Measurements from ENCODE around the gene EVI2B. TPM values are rescaled to one million over a fixed set of nuclear protein-coding genes. Genes with fewer than 3 reads are reported as not detected.
"Not testable (repeated sequence)": the region's sequence is repeated elsewhere in the genome, so short reads cannot be mapped to it uniquely, and the experiment has no call there.

The EVI2B gene
- total RNA-seq, 2 experiments from 2014 or later, result 109 TPM

GRCh38 chr17:31321481-31321880 is 7.6 kb upstream of the EVI2B start, which contains the start of gene EVI2A:
Gene EVI2A, minus strand, starts transcription at chr17:31321622. Its CDS starts 2,609 bp downstream, at chr17:31319013.
- Mint-ChIP-seq H3K27me3 (no peaks in the 10 kb centered on the region), H3K9me3 (no peaks in the 10 kb centered on the region), H3K36me3 (ENCODE audit: low read depth) (peaks cover 43% of the 10 kb centered on the region), H3K27ac (peak within 1 kb of the TSS; percentile 99), H3K4me3 (peak within 1 kb of the TSS; percentile 79), H3K4me1 (peaks cover 30% of the 10 kb centered on the region)
- ChIA-PET CTCF (interaction anchor here (0.9 kb wide), 1 partner anchor 10 kb away, joined by 4 read pairs; no protein-coding TSS in a partner anchor), POLR2A (interaction anchor here (0.7 to 5.2 kb wide), 5 partner anchors 10 to 112 kb away, joined by 3 to 287 read pairs (median 4); partner anchors contain the start of gene EVI2B)
- peak; percentile 86 for DNase-seq

DNA sequence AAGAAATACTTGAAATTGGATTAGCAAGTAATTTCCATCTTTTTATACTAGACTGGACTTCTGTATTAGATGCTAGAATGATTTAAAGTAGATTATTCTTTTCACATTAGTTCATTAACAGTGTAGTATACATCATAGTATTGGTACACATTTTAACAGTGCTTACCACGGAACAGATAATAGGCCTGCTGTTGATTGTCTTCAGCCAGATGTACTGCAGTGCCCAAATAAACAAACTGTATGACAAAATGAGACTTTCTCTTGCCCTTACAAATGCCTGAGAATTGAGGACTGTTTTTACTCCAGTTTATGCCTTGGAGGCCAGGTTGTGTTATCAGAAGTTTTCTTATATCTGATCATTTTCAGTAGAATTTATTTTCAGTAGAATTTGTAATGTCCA is 6.9 kb upstream of the EVI2B start:
- H3K36me3 Mint-ChIP-seq (ENCODE audit: low read depth), result peaks cover 46% of the 10 kb centered on the region
- ChIA-PET CTCF (interaction anchor here (0.8 to 2.2 kb wide), 3 partner anchors 9 to 51 kb away, joined by 3 to 7 read pairs (median 4); no protein-coding TSS in a partner anchor), POLR2A (interaction anchor here (1.0 to 5.2 kb wide), 7 partner anchors 9 to 580 kb away, joined by 3 to 287 read pairs (median 7); partner anchors contain the start of genes EVI2B and UTP6)
- H3K4me1 Mint-ChIP-seq, result peaks cover 37% of the 10 kb centered on the region
- H3K27me3 Mint-ChIP-seq, result no peaks in the 10 kb centered on the region
- no peak for DNase-seq
- H3K27ac Mint-ChIP-seq, result peak overlapping the region; percentile 99
- peak overlapping the region; percentile 79 for H3K4me3 Mint-ChIP-seq
- H3K9me3 Mint-ChIP-seq, result no peaks in the 10 kb centered on the region

DNA sequence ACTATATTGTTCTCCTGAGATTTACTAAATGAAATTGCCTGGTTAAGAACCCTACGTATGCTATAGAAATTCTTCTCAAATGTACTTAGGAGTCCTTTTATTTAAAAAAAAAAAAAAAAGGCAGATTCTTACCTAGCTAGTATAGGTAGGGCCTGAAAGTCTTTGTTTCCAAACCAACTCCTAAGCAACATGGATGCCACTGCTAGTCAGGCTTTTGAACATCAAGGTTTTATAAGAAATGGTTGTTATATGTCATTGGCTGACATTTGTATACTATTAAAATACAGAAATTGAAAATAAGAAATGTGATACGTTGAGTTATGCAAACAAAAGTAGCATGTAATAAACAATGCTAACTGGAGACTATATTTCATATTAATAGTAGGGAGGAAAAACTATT is 6.4 kb upstream of the EVI2B start:
- no peaks in the 10 kb centered on the region for H3K9me3 Mint-ChIP-seq
- POLR2A ChIA-PET, result interaction anchor here (0.8 to 5.2 kb wide), 7 partner anchors 9 to 1703 kb away, joined by 3 to 287 read pairs (median 7); partner anchors contain the start of genes EVI2B and UTP6
- H3K4me1 Mint-ChIP-seq, result peaks cover 40% of the 10 kb centered on the region
- H3K4me3 Mint-ChIP-seq, result peak overlapping the region; percentile 79
- no peak for DNase-seq
- H3K27me3 Mint-ChIP-seq, result no peaks in the 10 kb centered on the region
- peaks cover 47% of the 10 kb centered on the region for H3K36me3 Mint-ChIP-seq (ENCODE audit: low read depth)
- peak overlapping the region; percentile 99 for H3K27ac Mint-ChIP-seq
- CTCF ChIA-PET, result interaction anchor here (0.8 to 2.2 kb wide), 2 partner anchors 9 to 52 kb away, joined by 3 to 7 read pairs; no protein-coding TSS in a partner anchor

DNA sequence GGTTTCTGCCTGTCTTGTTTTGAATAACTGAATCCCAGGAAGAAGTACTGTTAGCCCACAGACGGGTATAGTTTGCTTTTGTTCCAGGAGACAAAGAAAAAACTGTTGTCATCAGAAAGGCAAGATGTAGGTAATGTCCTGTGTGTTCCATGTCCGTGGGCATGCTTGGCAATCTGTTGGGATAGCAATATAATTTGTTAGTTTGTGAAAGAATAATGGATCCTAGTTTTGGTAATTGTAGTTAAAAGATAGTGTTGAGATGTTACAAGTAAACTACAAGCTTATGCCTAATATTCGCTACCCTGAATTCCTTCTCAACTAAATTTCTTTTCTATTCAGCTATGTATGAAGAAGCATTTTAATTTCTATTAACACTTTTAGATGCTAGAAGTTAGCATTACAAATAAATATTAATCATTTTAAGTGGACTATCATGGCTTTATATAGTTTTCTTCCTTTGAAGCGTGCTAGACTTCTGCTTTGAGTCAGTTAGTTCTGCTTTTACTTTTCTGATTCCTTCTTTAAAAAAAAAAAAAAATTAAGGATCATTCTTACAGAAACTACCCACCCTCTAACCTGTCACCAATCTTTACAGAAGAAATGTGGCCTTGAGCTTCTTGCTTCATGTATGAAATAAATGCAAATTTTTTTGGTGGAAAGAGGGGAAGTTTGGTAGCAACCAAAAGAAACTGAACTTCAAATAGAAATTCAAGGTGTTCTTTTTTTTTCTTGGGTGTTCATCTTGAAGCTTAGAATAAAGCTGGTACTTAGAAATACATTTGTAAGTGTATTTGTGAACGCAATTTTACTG is 5.2 kb upstream of the EVI2B start:
- H3K36me3 Mint-ChIP-seq (ENCODE audit: low read depth), result peaks cover 53% of the 10 kb centered on the region
- no peaks in the 10 kb centered on the region for H3K27me3 Mint-ChIP-seq
- DNase-seq, result no peak
- H3K27ac Mint-ChIP-seq, result peak overlapping the region; percentile 95
- no peaks in the 10 kb centered on the region for H3K9me3 Mint-ChIP-seq
- POLR2A ChIA-PET, result interaction anchor here (0.6 to 5.2 kb wide), 15 partner anchors 7 to 582 kb away, joined by 3 to 287 read pairs (median 6); partner anchors contain the start of genes EVI2B, RNF135 and UTP6
- CTCF ChIA-PET, result interaction anchor here (1.2 to 2.2 kb wide), 2 partner anchors 9 to 53 kb away, joined by 4 to 7 read pairs; no protein-coding TSS in a partner anchor
- H3K4me3 Mint-ChIP-seq, result peak overlapping the region; percentile 79
- H3K4me1 Mint-ChIP-seq, result peaks cover 50% of the 10 kb centered on the region

- ChIA-PET CTCF (interaction anchor here (2.2 kb wide), 1 partner anchor 54 kb away, joined by 7 read pairs; no protein-coding TSS in a partner anchor), POLR2A (interaction anchor here (0.9 to 5.2 kb wide), 12 partner anchors 7 to 583 kb away, joined by 3 to 287 read pairs (median 6); partner anchors contain the start of genes EVI2B, RNF135 and UTP6)
- Mint-ChIP-seq H3K27ac (peak overlapping the region; percentile 95), H3K4me3 (peak overlapping the region; percentile 79), H3K9me3 (no peaks in the 10 kb centered on the region), H3K27me3 (no peaks in the 10 kb centered on the region), H3K4me1 (peaks cover 45% of the 10 kb centered on the region), H3K36me3 (ENCODE audit: low read depth) (peaks cover 55% of the 10 kb centered on the region)
- peak; percentile 69 for DNase-seq
These were observed 4.5 kb upstream of the EVI2B start for GRCh38 chr17:31318298-31318801.

DNA sequence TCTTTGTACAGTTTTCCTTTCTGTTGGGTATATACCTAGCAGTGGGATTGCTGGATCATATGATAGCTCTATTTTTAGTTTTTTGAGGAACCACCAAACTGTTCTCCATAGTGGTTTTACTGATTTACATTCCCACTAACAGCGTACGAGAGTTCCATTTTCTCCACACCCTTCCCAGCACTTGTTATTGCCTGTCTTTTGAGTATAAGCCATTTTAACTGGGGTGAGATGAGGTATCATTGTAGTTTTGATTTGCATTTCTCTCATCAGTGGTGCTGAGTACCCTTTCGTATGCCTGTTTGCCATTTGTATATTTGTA is 887 bp upstream of the EVI2B start:
- peaks cover 68% of the 10 kb centered on the region for H3K36me3 Mint-ChIP-seq (ENCODE audit: low read depth)
- no peaks in the 10 kb centered on the region for H3K9me3 Mint-ChIP-seq
- peak overlapping the region; percentile 88 for H3K27ac Mint-ChIP-seq
- ChIA-PET POLR2A (interaction anchor here (1.4 to 2.1 kb wide), 4 partner anchors 173 to 505 kb away, joined by 5 to 10 read pairs (median 5); no protein-coding TSS in a partner anchor), CTCF (no interaction called here)
- peak overlapping the region; percentile 83 for H3K4me3 Mint-ChIP-seq
- H3K4me1 Mint-ChIP-seq, result peaks cover 39% of the 10 kb centered on the region
- H3K27me3 Mint-ChIP-seq, result no peaks in the 10 kb centered on the region
- DNase-seq, result no peak

GRCh38 chr17:31312223-31312622 is 1.6 kb downstream of the EVI2B start:
- H3K4me1 Mint-ChIP-seq, result peaks cover 57% of the 10 kb centered on the region
- not testable (repeated sequence) for H3K27me3 Mint-ChIP-seq, H3K9me3 Mint-ChIP-seq
- peak overlapping the region; percentile 83 for H3K4me3 Mint-ChIP-seq
- H3K36me3 Mint-ChIP-seq (ENCODE audit: low read depth), result peaks cover 71% of the 10 kb centered on the region
- POLR2A ChIA-PET, result interaction anchor here (0.9 to 5.5 kb wide), 8 partner anchors 8 to 503 kb away, joined by 3 to 287 read pairs (median 4); partner anchors contain the start of gene EVI2A
- H3K27ac Mint-ChIP-seq, result peak overlapping the region; percentile 85
- peak; percentile 54 for DNase-seq
- CTCF ChIA-PET, result interaction anchor here (0.7 to 2.2 kb wide), 2 partner anchors 61 to 99 kb away, joined by 3 to 9 read pairs; no protein-coding TSS in a partner anchor

- Mint-ChIP-seq H3K4me1 (peaks cover 57% of the 10 kb centered on the region), H3K27me3 (no peaks in the 10 kb centered on the region), H3K27ac (peak overlapping the region; percentile 85), H3K9me3 (no peaks in the 10 kb centered on the region), H3K36me3 (ENCODE audit: low read depth) (peaks cover 72% of the 10 kb centered on the region), H3K4me3 (peak overlapping the region; percentile 83)
- ChIA-PET POLR2A (interaction anchor here (0.8 to 5.5 kb wide), 8 partner anchors 9 to 503 kb away, joined by 3 to 287 read pairs (median 6); partner anchors contain the start of genes CRLF3 and EVI2A), CTCF (interaction anchor here (1.0 to 2.2 kb wide), 3 partner anchors 9 to 61 kb away, joined by 3 to 9 read pairs (median 4); partner anchors contain the start of gene EVI2A)
- no peak for DNase-seq
These were observed 2.3 kb downstream of the EVI2B start for GRCh38 chr17:31311526-31311925.

GRCh38 chr17:31310886-31311285 is 3.0 kb downstream of the EVI2B start:
- Mint-ChIP-seq H3K36me3 (ENCODE audit: low read depth) (peaks cover 75% of the 10 kb centered on the region), H3K4me1 (peaks cover 55% of the 10 kb centered on the region), H3K27ac (peak overlapping the region; percentile 85), H3K4me3 (peak overlapping the region; percentile 83), H3K9me3 (no peaks in the 10 kb centered on the region), H3K27me3 (no peaks in the 10 kb centered on the region)
- ChIA-PET POLR2A (interaction anchor here (0.6 to 5.5 kb wide), 10 partner anchors 9 to 502 kb away, joined by 3 to 287 read pairs (median 5); partner anchors contain the start of genes CRLF3 and EVI2A), CTCF (interaction anchor here (1.0 to 2.2 kb wide), 4 partner anchors 9 to 62 kb away, joined by 3 to 9 read pairs (median 4); partner anchors contain the start of gene EVI2A)
- DNase-seq, result no peak

GRCh38 chr17:31310260-31310659 is 3.6 kb downstream of the EVI2B start:
- peak overlapping the region; percentile 80 for H3K27ac Mint-ChIP-seq
- H3K36me3 Mint-ChIP-seq (ENCODE audit: low read depth), result peaks cover 79% of the 10 kb centered on the region
- H3K4me1 Mint-ChIP-seq, result peaks cover 50% of the 10 kb centered on the region
- peak; percentile 45 for DNase-seq
- no peaks in the 10 kb centered on the region for H3K27me3 Mint-ChIP-seq
- H3K9me3 Mint-ChIP-seq, result no peaks in the 10 kb centered on the region
- POLR2A ChIA-PET, result interaction anchor here (0.6 to 5.5 kb wide), 8 partner anchors 10 to 488 kb away, joined by 3 to 287 read pairs (median 5); partner anchors contain the start of genes CRLF3 and EVI2A
- CTCF ChIA-PET, result interaction anchor here (1.0 to 1.5 kb wide), 3 partner anchors 9 to 127 kb away, joined by 3 to 4 read pairs (median 4); no protein-coding TSS in a partner anchor
- peak overlapping the region; percentile 83 for H3K4me3 Mint-ChIP-seq

- H3K4me3 Mint-ChIP-seq, result peak overlapping the region; percentile 83
- H3K27ac Mint-ChIP-seq, result peak overlapping the region; percentile 80
- peaks cover 4% of the 10 kb centered on the region for H3K9me3 Mint-ChIP-seq
- H3K27me3 Mint-ChIP-seq, result no peaks in the 10 kb centered on the region
- no peak for DNase-seq
- H3K36me3 Mint-ChIP-seq (ENCODE audit: low read depth), result peaks cover 84% of the 10 kb centered on the region
- POLR2A ChIA-PET, result interaction anchor here (1.7 to 5.5 kb wide), 3 partner anchors 11 to 240 kb away, joined by 5 to 287 read pairs (median 11); partner anchors contain the start of gene EVI2A
- CTCF ChIA-PET, result interaction anchor here (1.0 to 1.5 kb wide), 3 partner anchors 10 to 127 kb away, joined by 3 to 4 read pairs (median 4); no protein-coding TSS in a partner anchor
- H3K4me1 Mint-ChIP-seq, result peaks cover 48% of the 10 kb centered on the region
These were observed 4.3 kb downstream of the EVI2B start for GRCh38 chr17:31309556-31309955.
